HT-29 (cell line): ENCODE data around the gene GAL3ST2. TPM values are rescaled to one million over a fixed set of nuclear protein-coding genes. Genes with fewer than 3 reads are reported as not detected.
"Not testable (repeated sequence)": the region's sequence is repeated elsewhere in the genome, so short reads cannot be mapped to it uniquely, and the experiment has no call there.

Experiments used
- DNase-seq: peaks from one replicate; pipeline ENCODE4 v3.0.0-alpha.2; 2015; ENCODE audit warnings: low spot score
- total RNA-seq: library from RNA; depleted of rRNA; stranded (reverse); fragments of >200 nt; shearing (Covaris generic); gene quantifications from 2 replicates; pipeline ENCODE4 v1.2.3, GENCODE V29; 2014

GAL3ST2 gene
- total RNA-seq, 1 experiment from 2014 or later = not detected

DNA sequence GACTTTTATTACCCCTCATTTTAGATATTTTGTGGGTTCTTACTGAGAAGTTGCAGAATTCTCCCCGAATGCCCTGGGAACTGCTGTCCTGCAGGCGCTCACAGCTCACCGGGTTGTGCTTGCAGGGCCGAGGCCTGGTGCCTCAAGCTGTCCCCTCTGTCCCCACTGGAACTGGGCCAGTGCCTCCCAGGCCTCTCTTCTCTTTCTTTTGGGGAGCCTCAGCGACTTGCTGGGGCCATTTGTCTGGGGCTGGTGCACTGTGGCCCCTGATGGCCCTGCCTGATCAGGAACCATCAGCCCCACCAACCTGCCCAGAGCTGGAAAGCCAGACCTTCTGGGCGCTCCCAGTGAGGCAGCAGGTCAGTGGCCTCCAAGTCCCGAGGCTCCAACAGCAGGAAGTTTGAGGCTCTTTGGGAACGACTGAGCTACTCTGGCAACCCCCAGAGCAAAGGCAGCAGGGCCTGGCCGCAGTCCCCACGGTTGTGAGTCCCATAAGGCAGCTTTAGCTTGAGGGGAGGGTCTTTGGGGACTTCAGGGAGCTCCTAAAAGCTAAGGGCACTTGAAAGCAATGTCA is 17.7 kb downstream of the GAL3ST2 start:
- no peak for DNase-seq

DNA sequence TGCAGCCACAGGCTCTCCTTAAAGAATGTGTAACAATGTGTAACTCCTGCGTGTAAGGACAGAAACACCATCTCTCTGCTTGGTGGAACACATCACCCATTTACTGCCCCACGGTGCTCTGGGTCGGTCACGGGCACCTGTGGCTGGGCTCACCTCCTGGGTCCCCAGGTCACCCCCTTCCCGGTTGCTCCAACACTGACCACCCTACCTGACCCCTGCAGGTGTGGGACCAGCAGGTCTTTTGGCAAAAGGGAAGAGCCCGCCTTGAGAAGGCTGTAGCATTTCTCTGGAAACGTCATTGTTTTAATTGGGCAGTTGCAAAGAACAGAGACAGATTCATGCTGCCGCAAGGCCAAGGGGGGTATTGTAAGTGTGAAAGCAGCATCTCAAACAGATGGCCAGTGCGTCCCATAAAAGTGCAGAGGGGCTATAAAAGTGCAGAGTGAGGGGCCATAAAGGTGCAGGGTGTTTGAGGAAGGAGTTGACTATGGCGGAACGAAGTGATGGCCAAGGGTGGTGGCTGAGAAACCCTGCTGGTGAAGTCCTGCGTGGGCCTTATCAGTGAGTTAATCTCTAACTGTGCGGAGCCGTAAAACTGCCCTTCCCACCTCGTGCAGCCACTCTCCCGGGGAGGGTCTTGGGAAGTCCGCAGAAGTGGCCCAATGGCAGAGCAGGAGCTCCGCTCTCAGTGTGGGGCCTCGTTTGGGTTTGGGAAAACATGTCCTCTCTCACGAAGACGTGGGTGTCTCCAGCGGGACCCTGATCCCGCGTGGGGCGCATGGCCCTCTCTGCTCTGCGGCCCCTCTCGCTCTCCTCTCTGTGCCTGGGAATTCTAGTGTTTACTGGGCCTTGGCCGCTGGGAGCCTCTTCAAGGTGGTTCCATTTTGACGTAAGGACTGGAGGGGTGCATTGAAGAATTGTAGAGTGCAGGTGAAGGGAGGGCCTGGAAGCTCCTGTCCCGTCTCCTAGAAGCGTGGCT is 18.7 kb downstream of the GAL3ST2 start:
- no peak for DNase-seq

DNA sequence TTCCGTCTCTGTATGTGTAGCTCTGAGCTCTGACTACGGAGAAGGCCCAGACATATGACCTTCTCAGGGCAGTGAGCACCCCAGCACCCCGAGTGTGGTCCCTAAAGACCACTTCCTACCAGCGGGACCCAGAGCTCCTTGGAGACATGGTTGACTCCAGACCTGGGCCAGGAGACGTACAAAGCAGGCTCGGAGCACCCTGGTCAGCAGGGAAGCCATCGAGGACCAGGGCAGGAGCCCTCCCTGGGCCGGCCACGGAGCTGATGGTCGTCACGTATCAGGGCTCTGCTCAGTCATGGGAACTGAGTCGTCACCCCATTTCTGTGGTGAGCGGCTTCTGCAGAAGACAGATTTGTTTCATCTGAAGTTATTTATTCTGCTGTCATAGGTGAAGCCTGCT is 19.6 kb downstream of the GAL3ST2 start:
- DNase-seq = no peak

DNA sequence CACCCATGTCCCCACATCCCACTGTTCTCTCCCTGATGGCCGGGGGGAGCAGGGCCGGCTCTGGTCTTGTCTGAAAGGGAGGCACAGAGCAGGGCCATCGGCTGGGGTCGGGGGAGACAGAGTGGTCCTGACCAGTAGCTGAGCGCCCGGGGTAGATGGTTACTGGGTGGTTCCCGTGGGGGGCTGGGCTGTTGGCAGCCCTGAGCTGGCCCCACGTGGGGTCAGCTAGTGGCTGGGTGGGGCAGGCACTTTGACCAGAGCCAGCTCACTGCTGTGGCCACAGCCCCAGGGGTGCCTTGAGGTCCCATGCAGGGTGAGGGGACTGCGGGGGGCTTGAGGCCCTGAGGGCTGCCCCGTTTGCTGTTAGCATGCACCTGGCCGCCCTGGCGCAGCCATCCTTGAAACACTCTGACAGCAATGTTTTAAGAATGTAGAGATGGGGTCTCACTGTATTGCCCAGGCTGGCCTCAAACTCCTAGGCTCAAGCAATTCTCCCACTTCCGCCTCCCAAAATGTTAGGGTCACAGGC is 20.1 kb downstream of the GAL3ST2 start:
- DNase-seq = no peak

DNA sequence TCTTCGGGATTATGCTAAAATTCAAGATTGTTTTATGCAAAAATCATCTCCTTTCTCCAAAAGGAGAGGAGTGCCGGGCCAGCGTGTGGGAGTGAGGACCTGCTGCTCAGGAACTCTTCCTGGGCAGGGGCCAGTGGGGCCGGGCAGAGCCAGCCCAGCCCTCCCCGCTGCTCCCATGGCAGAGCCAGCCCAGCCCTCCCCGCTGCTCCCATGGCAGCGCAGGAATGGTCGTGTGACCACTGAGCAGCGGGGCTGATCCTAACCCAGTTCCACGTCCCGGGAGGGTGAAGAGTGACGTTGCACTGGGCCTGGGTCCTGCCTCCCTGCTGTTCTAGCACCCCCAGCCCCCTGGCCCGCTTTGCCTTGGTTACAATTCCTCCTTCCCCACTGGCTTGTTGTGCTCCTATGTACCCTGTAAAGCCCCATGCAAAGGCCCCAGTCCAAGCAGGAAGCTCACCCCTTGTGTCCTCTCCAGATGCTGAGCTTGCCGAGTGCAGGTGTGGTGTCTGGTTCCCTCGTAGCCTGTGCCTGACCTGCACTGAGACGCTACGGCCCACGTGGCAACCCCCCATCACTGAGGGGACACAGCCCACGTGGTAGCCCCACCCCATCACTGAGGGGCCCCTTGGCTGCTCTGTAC is 20.9 kb downstream of the GAL3ST2 start:
- no peak for DNase-seq

DNA sequence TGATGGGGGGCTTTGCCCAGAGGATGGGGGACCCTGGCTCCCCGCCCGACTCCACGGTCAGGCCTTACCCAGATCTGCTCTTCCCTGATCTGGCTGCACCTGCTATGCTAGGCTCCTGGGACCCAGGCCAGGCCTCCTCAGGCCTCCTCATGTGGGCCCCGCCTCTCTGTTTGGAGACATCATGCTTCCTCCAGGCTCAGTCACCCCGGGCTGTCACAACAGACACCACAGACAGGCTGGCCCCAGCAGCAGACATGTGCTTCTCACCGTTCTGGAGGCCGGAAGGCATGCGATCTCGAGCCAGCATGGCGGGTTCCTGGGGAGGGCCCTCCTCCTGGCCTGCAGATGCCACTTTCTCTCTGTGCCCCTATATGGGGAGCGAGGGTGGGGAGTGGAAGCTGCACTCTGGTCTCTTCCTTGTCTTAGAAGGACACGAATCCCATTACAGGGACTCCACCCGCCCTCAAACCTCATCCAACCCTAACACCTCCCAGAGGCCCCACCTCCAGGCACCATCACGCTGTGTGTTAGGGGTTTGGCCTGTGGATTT is 21.5 kb downstream of the GAL3ST2 start:
- no peak for DNase-seq

DNA sequence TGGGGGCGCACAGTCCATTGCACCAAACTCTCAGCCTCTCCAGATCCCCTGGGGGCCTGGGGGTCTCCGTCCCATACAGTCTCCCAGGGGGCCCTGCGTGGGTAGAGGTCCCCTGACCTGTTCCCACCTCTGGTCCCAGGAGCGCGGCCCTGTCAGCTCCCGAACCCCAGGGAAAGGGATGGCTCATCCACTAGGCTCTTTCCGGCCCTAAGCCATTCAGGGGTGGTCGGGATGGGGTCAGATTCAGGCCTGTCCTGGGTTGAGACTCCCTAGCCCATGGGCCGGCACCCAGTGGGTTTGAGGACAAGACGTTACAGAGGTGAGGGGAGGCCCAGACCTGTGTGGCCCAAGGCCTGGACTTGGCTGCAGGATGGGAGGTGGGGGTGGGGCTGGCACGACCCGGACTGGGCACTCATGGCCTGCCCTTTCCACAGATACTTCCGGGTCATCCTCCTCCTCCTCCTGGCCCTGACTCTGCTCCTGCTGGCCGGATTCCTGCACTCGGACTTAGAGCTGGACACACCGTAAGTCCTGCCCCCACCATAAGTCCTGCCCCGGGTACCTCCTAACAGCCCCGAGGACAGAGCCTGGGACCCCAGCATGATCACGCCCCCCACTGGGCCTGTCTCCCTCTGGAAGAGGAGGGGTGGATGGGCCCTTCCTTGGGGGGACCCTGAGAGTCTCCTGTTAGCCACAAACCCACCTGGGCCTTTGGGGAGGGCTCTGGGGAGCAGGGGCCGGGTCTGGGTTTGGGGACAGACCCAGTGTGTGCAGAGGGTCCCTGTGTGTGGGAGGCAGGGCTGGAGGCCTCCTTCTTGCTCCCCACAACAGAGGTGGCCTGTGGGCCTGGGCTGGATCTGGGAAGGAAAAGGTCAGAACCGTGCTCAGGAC is 22.3 kb downstream of the GAL3ST2 start:
- no peak for DNase-seq

DNA sequence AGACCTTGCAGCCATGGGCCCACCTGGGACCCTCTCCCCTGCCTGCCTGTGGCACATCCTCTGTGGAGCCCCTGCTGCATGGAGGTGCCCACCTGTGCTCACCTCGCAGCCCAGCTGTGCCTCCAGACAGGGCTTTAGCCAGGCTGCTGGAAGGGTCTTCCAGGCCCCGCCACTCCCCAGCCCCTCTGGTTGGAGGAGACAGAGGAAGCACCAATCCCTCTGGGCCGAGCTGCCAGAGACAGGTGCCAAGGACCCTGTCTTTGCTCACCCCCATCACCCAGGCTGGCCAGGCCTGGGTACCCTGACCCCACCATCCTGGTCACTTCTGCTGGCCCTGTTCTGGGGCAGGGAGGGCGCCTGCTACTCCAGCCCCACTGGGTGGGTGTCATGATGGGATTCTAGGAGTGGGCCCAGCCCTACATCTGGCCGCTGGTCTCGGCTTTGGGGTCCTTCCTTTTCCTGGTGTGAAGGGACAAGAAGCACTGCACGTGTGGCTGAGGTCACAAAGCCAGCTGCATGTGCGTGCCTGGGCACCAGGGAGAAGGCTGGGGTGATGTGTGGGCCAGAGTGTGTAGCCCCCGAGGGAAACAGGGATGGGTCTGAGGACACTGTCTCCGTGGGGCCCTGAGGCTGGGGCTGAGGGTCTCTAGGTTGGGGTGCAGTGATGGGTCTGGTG is 23.0 kb downstream of the GAL3ST2 start:
- no peak for DNase-seq

DNA sequence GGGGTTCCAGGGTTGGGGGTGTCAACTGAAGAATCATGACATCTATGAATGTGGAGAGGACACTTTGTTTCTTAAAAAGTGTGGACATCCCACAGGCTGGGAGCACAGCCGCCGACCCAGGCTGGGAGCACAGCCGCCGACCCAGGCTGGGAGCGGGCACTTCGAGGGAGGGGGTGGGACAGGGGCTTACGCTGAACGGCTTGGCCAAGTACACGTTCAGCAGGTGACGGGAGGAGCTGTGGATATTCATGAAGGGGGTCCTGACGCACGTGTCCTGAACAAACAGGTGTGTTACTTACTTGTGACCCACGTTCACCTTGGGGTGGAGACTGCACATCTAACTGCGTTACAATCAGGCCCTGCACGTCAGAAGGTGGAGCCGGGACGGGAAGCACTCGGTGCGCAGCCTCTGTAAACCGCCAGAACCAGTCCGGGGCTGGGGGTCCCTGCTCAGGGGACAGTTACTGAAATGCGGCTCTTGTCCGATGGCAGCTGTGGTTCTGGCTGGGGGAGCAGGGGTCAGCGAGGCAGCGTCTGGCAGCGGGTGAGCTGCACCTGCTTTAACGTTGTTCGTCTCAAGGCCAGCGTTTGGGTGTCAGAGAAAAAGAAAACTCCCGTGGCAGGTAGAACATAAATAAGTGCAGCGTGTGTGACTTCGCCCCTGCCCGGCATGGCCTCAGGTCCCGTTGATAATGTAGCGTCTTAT is 23.7 kb downstream of the GAL3ST2 start:
- not testable (repeated sequence) for DNase-seq

DNA sequence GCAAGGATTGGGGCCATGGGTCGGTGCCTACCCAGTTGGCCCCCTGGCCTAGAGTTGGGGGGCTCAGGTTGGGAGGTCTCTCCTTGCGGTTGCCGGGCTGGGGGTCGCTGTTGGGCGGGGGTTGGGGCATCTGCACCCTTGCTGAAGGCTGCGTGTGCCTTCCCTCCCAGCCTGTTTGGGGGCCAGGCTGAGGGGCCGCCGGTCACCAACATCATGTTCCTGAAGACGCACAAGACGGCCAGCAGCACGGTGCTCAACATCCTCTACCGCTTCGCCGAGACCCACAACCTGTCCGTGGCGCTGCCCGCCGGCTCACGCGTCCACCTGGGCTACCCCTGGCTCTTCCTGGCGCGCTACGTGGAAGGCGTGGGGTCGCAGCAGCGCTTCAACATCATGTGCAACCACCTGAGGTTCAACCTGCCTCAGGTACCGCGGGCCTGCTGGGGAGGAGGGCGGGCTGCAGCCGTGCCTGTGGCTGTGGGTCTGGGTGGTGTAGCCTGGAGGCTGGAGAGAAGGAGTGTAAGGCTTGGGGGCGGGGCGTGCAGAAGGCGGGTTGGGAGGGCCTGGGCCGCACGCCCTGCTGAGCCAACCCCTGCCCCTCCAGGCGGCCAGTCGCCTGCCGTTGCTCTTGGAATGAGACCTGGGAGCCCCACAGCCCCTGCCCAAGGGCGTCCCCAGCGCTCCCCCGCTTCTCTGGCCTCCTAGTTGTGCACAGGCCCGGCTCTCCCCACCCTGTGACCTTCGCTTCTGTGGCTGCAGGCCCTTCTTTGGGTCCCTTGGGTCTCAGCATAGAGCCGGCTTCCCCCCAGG is 25.2 kb downstream of the GAL3ST2 start:
- DNase-seq = no peak

DNA sequence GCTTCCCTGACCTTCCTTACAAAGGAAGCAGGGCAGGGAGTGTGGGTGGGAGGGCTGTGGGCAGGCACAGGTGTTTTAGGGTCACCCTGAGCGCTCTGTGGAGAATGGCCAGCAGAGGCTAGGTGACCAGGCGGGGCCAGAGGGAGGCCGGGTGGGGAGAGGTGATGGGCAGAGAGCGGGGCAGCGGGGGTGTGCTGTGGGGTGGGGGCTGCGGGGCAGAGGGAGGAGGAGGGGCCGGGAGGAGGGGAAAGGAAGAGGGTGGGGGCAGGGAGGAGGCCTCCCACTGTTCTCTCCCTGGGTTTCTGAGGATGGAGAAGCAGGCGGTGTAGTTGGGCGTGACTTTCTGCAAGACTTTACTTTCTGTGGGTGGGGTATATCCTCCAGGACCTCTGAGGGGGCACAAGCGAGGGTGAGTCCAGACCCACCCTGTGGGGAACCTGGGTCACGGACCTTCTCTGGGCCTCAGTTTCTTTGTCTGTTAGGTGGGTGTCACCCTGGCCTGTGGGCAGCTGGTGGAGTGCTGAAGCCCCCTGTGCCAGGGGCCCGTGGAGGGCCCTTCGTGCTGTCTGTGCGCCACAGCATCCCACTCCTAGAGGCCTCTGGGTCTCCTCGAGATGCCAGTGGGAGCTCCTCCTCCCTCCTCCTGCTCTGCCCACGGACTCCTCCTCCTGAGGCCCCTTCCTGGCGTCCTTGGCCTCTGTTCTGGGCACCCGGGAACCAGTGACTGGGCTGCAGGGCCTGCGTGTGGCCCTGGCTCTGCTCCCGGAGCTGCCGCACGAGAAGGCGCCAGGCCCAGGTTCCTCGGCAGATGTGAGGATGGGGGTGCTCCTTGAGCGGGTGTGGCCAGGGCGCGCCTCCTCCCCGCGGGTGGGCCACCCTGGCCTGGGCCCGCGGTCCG is 26.0 kb downstream of the GAL3ST2 start:
- no peak for DNase-seq

DNA sequence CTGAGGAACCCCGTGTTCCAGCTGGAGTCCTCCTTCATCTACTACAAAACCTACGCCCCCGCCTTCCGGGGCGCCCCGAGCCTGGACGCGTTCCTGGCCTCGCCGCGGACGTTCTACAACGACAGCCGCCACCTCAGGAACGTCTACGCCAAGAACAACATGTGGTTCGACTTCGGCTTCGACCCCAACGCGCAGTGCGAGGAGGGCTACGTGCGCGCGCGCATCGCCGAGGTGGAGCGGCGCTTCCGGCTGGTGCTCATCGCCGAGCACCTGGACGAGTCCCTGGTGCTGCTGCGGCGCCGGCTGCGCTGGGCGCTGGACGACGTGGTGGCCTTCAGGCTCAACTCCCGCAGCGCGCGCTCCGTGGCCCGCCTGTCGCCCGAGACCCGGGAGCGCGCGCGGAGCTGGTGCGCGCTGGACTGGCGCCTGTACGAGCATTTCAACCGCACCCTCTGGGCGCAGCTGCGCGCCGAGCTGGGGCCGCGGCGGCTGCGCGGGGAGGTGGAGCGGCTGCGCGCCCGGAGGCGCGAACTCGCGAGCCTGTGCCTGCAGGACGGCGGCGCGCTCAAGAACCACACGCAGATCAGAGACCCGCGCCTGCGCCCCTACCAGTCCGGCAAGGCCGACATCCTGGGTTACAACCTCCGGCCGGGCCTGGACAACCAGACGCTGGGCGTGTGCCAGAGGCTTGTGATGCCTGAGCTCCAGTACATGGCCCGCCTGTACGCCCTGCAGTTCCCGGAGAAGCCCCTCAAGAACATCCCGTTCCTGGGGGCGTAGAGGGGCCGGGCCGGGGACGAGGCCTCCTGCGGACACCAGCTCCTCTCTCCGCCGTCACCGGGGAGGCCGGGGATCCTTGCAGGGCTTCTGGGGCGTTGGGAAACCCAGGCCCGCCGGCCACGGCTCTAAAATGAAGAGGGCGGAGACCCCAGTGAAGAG is 27.0 kb downstream of the GAL3ST2 start:
- no peak for DNase-seq

DNA sequence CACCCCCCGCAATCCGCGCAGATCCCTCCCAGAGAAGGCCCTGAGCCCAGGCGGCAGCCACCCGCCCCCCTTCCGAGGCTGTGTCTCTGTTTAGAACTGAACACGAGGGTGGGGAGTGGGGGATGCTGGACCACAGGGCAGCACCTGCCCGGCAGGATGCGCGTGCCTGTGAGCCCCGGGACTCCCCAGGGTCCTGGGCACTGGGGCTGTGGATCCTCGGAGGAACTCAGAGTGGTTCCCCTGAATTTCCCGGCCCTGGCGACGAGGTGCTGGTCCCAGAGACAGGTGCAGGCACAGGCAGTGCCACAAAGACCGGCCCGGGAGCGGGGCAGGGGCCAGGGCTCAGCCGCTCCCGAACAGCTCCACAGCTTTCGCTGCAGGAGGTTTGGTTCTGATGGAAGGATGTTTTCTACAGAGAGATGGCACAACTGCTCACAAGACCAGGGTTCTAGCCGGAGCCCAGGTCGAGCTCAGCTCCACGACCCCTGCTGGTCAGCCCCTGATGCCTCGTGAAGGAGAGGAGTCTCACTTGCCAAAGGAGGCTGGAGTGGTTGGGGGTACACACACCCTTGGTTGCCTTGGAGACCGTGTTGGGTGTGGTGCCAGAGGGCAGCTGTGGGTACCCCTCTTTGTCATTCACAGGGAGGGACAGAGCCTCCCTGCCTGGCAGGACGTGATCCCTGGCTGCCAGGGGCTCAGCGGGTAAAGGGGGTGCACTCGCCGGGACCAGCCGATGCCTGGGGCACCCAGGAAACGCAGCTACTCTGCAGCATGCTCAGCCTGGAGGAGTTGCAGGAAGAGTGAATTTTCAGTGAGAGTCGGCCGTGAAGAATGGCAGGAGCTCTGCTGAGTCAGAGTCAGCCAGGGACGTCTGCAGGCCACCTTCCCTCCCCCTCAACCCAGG is 28.0 kb downstream of the GAL3ST2 start:
- no peak for DNase-seq

DNA sequence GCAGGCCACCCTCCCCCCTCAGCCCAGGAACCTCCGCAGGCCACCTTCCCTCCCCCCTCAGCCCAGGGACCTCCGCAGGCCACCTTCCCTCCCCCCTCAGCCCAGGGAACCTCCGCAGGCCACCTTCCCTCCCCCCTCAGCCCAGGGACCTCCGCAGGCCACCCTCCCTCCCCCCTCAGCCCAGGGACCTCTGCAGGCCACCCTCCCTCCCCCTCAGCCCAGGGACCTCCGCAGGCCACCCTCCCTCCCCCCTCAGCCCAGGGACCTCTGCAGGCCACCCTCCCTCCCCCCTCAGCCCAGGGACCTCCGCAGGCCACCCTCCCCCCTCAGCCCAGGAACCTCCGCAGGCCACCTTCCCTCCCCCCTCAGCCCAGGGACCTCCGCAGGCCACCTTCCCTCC is 29.6 kb downstream of the GAL3ST2 start:
- DNase-seq = not testable (repeated sequence)

DNA sequence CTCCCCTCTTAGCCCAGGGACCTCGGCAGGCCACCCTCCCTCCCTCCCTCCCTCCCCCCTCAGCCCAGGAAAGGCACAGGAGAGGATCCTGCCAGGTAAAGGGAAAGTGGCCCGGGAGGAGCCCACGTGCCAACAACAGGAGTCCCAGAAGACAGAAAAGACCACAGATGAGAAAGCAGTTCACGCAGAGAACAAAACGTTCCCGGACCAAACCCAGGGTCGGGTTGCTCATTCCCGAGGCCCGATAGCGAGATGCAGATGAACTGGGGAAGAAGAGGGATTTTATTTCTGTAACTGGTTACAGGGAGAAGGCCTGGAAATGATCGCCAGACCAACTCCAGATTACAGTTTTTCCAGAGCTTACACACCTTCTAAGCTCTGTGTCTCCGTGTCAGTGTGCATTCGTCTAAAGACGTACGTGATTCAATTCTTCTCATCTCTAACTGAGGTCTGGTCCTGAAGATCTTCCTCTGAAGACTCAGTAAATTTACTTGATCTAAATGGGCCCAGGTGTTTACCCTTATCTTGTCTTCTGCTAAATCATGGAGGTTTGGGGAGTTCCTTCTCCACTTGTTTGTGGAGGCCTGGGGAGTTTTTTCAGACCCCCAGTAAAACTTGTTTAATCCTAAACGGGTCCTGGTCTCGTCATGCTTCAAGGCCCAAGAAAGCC is 31.6 kb downstream of the GAL3ST2 start:
- no peak for DNase-seq
